HG02623 (cell line): ENCODE measurements around the gene IL17RE.

Source experiments
- ATAC-seq: cut with Tn5 transposase; IDR thresholded peaks from one replicate; pipeline ENCODE4 v1.9.1; 2021; ENCODE audit warnings: moderate library complexity; ENCODE audit not compliant: unreplicated experiment

IL17RE gene

GRCh38 chr3:9903238-9903624 lies 583 bp downstream of the IL17RE start:
- ATAC-seq, result no peak

- no peak for ATAC-seq
These were observed 1.3 kb downstream of the IL17RE start for GRCh38 chr3:9903904-9904303.

GRCh38 chr3:9906480-9906879 lies 3.8 kb downstream of the IL17RE start:
- ATAC-seq, result no peak

GRCh38 chr3:9908286-9908685 lies 5.6 kb downstream of the IL17RE start:
- no peak for ATAC-seq

GRCh38 chr3:9909221-9910013 lies 6.8 kb downstream of the IL17RE start:
- no peak for ATAC-seq

GRCh38 chr3:9911863-9912262 lies 9.2 kb downstream of the IL17RE start:
- ATAC-seq, result no peak

- no peak for ATAC-seq
These were observed 9.8 kb downstream of the IL17RE start for GRCh38 chr3:9912294-9912935.

- ATAC-seq, result no peak
These were observed 11.0 kb downstream of the IL17RE start for GRCh38 chr3:9913601-9914000.

- no peak for ATAC-seq
These were observed 11.4 kb downstream of the IL17RE start for GRCh38 chr3:9914011-9914410.

GRCh38 chr3:9914559-9915253 lies 12.1 kb downstream of the IL17RE start:
- no peak for ATAC-seq

GRCh38 chr3:9915254-9916141 lies 12.8 kb downstream of the IL17RE start:
- no peak for ATAC-seq

- ATAC-seq, result no peak
These were observed 13.7 kb downstream of the IL17RE start for GRCh38 chr3:9916346-9916733.

GRCh38 chr3:9916734-9917680 lies 14.4 kb downstream of the IL17RE start, which contains the start of gene IL17RC:
Gene IL17RC (plus strand): TSS chr3:9917098. CDS start chr3:9917316, 218 bp downstream.
- no peak for ATAC-seq

- ATAC-seq, result no peak
These were observed 15.2 kb downstream of the IL17RE start for GRCh38 chr3:9917820-9918219.

GRCh38 chr3:9918261-9919038 lies 15.8 kb downstream of the IL17RE start:
- no peak for ATAC-seq

GRCh38 chr3:9928158-9928557 lies 25.5 kb downstream of the IL17RE start:
- no peak for ATAC-seq

- no peak for ATAC-seq
These were observed 28.3 kb downstream of the IL17RE start for GRCh38 chr3:9930804-9931418.

GRCh38 chr3:9932535-9932842 lies 29.8 kb downstream of the IL17RE start:
- no peak for ATAC-seq
